T-helper 2 cell (primary cell): ENCODE measurements around the gene ZNF778.
"Not testable (repeated sequence)": the region's sequence is repeated elsewhere in the genome, so short reads cannot be mapped to it uniquely, and the experiment has no call there.

Experiments used
- DNase-seq, 5 experiments: peaks; one replicate each; pipeline versions ENCODE4 v3.0.0 to v3.0.0-alpha.2; 2012 to 2022

The ZNF778 gene

GRCh38 chr16:89183463-89183862 is 34.0 kb upstream of the ZNF778 start:
- DNase-seq, result no peak

- DNase-seq, result no peak
Observed at GRCh38 chr16:89183975-89184676, 33.4 kb upstream of the ZNF778 start.

- DNase-seq, result no peak
Observed at GRCh38 chr16:89184677-89184932, 32.9 kb upstream of the ZNF778 start.

- peak in 2 of 5 experiments; percentile 35 to 54 for DNase-seq
Observed at GRCh38 chr16:89184933-89185794, 32.3 kb upstream of the ZNF778 start.

- peak in 1 of 5 experiments; percentile 43 for DNase-seq
Observed at GRCh38 chr16:89185887-89186592, 31.5 kb upstream of the ZNF778 start.

- DNase-seq, result peak in 1 of 5 experiments; percentile 49
Observed at GRCh38 chr16:89186593-89187031, 30.9 kb upstream of the ZNF778 start.

GRCh38 chr16:89187032-89187769 is 30.3 kb upstream of the ZNF778 start:
- DNase-seq, result peak in 3 of 5 experiments; percentile 32 to 63 (median 39)

- no peak for DNase-seq
Observed at GRCh38 chr16:89187770-89188392, 29.6 kb upstream of the ZNF778 start.

GRCh38 chr16:89188471-89189357 is 28.8 kb upstream of the ZNF778 start:
- DNase-seq, result not testable (repeated sequence)

GRCh38 chr16:89189358-89190025 is 28.0 kb upstream of the ZNF778 start:
- DNase-seq, result no peak

GRCh38 chr16:89190150-89190958 is 27.1 kb upstream of the ZNF778 start:
- no peak for DNase-seq

- no peak for DNase-seq
Observed at GRCh38 chr16:89191033-89191900, 26.2 kb upstream of the ZNF778 start.

GRCh38 chr16:89191901-89192185 is 25.7 kb upstream of the ZNF778 start:
- no peak for DNase-seq

- peak in 3 of 5 experiments; percentile 65 to 86 (median 75) for DNase-seq
Observed at GRCh38 chr16:89192186-89192955, 25.1 kb upstream of the ZNF778 start.

GRCh38 chr16:89192956-89193575 is 24.4 kb upstream of the ZNF778 start:
- peak in 3 of 5 experiments; percentile 32 to 79 (median 74) for DNase-seq

GRCh38 chr16:89193576-89194293 is 23.8 kb upstream of the ZNF778 start:
- no peak for DNase-seq
